Sigmoid colon (tissue), 4 donors: ENCODE measurements around the gene NXF3.
"Not testable (repeated sequence)": the region's sequence is repeated elsewhere in the genome, so short reads cannot be mapped to it uniquely, and the experiment has no call there.

Source experiments
- POLR2A ChIP-seq, 2 donors: fragments of 450-650 bp; IDR thresholded peaks; one replicate each; pipeline ENCODE4 v1.6.1; 2016; ENCODE audit warnings: antibody characterized with exemption in 2 of 2, mild to moderate bottlenecking in 2 of 2, moderate library complexity in 2 of 2
- POLR2AphosphoS5 ChIP-seq, 4 donors: sonication (generic); formaldehyde crosslinking; IDR thresholded peaks; one replicate each; pipeline ENCODE4 v1.6.1; 2017; ENCODE audit warnings: antibody characterized with exemption in 4 of 4
- TF ChIP-seq, protein P1 (sequence below), 4 experiments: fragments of 450-650 bp in 3 of 4; fragments of 200-600 bp in 1 of 4; IDR thresholded peaks; one replicate each; pipeline ENCODE4 v1.5.1; 2016 to 2019; ENCODE audit warnings: antibody characterized with exemption in 4 of 4, mild to moderate bottlenecking in 3 of 4, moderate library complexity in 2 of 4

DNA sequence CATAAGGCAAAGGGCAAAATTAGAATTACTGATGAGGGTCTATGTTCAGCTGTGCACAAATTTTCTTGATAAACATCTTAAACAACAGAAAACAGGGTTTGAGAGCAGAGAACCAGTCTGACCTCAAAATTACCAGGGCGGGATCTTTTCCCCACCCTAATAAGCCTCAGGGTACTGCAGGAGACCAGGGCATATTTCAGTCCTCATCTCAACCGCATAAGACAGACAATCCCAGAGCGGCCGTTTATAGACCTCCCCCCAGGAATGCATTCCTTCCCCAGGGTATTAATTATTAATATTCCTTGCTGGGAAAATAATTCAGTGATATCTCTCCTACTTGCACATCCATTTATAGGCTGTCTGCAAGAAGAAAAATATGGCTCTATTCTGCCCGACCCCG is 16.6 kb upstream of the NXF3 start:
- not testable (repeated sequence) for TF ChIP-seq POLR2A, POLR2AphosphoS5 (IDR thresholded peaks at IDR 0.05)
- TF ChIP-seq, protein P1, sequence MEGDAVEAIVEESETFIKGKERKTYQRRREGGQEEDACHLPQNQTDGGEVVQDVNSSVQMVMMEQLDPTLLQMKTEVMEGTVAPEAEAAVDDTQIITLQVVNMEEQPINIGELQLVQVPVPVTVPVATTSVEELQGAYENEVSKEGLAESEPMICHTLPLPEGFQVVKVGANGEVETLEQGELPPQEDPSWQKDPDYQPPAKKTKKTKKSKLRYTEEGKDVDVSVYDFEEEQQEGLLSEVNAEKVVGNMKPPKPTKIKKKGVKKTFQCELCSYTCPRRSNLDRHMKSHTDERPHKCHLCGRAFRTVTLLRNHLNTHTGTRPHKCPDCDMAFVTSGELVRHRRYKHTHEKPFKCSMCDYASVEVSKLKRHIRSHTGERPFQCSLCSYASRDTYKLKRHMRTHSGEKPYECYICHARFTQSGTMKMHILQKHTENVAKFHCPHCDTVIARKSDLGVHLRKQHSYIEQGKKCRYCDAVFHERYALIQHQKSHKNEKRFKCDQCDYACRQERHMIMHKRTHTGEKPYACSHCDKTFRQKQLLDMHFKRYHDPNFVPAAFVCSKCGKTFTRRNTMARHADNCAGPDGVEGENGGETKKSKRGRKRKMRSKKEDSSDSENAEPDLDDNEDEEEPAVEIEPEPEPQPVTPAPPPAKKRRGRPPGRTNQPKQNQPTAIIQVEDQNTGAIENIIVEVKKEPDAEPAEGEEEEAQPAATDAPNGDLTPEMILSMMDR (IDR thresholded peaks at IDR 0.05), result not testable (repeated sequence)
